Hematopoietic multipotent progenitor cell treated with erythropoietin and hydrocortisone succinate and interleukin-3 and kit ligand, for 17 days (in vitro differentiated cells): ENCODE results near the gene TTBK1.

Experiments used
- DNase-seq: peaks from one replicate; pipeline ENCODE4 v3.0.0-alpha.2; 2015; ENCODE audit warnings: low spot score

TTBK1 gene

DNA sequence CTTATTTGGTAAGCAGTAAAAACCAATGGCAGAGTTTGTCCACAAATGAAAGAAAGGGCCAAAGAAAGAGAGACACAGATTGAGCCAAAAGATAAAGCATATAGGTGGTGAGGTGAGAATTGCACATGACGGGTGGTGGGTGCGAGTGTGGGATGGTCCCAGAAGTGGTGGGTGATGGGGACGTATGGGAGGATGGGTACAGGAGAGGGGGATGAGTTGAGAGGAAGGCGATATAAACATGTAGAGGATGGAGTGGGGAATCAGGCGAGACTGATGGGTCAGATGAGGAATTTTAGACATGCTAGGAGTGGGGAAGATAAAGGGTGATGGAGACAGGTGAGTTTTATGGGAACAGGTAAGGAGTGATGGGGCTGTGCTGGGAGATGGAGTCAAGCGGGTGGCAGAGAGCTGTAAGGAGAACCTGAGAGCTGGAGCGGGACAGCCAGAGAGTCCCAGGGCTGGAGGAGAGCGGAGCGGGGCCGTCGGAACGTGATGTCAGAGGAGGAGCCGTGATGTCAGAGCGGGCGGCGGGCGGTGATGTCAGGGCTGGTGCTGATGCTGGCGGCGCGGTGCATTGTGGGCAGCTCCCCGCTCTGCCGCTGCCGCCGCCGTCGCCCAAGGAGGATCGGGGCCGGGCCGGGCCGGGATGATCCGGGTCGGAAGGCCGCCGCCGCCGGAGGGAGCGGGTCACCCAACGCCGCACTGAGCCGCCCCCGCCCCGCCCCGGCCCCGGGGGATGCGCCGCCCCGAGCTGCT lies at the start of gene TTBK1:
TSS of gene TTBK1 (plus strand) at position 574 of the 756 bp plus-strand sequence. CDS start 3,180 bp downstream, outside the sequence.
- no peak for DNase-seq

DNA sequence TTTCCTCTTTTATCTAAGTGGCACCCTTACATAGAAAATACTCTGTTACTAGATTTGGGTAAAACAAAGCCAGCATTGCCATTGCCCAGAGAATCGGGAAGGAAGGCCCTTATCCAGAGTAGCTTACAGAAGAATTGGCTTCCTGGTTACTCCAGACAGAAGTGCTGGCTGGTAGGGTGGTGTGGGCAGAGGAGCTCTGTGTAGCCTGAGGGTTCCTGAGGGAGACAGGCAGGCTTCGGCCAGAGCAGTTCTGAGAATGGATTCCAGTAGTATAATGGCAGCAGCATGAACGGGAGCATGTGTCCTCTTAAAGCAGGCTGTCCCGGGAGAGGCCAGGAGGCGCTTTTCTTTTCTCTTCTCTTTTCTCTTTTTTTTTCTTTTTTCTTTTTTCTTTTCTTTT lies 49.4 kb upstream of the TTBK1 start:
- DNase-seq: no peak

DNA sequence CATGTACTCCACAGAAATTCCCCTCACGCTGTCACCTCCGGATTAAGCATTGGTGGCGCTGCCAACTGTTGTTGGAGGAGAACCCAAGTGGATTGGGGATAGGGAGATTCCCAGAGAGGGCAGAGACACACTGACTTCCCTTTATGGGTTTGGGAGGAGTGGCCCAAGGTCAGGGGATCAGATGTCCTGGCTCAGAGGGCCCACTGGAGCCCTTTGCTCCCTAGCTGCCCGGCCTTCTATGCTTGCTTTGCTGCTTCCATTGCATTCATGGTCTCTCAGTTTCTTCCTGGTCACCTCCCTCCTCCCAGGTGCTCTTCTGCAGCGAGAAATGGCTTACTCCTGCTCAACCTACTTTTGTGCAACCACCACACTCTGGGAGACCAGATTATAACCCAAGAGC lies 46.9 kb upstream of the TTBK1 start:
- DNase-seq: no peak

DNA sequence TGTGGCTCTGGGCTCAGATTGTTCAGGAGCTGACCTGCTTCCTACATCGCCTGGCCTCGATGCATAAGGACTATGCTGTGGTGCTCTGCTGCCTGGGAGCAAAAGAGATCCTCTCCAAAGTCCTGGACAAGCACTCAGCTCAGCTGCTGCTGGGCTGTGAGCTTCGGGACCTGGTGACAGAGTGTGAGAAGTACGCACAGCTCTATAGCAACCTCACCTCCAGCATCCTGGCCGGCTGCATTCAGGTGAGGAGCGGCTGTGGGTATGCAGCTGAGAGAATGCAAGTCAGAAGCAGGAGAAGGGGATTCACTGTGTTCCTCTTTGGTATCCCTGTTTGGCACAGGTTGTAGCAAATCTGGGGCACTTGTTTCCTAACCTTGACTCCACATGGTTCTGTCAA lies 43.4 kb upstream of the TTBK1 start:
- no peak for DNase-seq

DNA sequence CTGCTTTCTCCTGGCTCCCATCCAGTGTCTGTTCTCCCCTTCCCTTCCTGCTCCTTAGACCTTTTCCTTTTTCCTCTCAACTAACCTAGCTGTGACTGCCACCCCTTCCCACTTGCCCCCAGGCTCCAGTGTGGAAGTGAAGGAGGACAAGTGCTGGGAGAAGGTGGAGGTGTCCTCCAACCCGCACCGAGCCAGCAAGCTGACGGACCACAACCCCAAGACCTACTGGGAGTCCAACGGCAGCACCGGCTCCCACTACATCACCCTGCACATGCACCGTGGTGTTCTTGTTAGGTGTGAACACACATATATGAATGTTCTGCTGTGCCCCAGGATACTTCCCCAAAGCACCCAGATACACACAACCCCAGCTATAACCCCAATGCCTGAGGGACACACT lies 42.7 kb upstream of the TTBK1 start:
- DNase-seq: no peak

DNA sequence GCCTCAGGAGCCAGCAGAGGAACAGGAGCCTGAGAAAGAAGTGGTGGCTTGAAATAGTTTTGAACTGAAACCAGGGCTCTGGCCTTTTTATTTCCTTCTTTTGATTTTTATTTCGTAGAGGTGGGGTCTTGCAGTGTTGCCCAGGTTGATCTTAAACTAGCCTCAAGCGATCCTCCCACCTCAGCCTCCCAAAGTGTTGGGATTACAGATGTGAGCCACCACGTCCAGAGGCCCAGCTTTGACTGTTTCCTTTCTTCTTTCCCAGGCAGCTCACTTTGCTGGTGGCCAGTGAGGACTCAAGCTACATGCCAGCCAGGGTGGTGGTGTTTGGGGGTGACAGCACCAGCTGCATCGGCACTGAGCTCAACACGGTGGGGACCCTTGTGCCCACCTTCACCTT lies 40.8 kb upstream of the TTBK1 start:
- DNase-seq: no peak

DNA sequence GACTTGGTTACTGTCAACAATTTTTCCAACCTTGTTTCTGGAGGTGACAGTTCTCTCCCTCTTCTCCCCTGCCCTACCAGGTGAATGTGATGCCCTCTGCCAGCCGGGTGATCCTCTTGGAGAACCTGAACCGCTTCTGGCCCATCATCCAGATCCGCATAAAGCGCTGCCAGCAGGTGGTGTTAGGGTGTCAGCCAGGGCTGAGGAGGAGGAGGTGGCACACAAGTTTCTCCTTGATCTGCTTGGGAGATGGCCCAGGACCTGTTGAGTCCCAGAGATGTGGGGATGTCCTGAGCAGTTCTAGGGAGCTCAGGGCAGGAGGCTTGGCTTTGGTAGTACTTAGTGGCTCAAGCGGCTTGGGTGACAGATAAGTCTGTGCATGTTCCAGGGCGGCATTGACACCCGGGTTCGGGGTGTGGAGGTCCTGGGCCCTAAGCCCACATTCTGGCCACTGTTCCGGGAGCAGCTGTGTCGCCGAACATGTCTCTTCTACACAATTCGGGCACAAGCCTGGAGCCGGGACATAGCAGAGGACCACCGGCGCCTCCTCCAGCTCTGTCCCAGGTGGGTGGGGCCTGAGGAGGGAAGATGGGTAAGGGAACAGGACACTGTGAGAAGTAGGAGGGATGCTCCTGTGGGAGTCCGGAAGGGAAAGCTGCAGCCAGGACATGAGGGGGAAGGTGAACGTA lies 40.1 kb upstream of the TTBK1 start:
- no peak for DNase-seq

DNA sequence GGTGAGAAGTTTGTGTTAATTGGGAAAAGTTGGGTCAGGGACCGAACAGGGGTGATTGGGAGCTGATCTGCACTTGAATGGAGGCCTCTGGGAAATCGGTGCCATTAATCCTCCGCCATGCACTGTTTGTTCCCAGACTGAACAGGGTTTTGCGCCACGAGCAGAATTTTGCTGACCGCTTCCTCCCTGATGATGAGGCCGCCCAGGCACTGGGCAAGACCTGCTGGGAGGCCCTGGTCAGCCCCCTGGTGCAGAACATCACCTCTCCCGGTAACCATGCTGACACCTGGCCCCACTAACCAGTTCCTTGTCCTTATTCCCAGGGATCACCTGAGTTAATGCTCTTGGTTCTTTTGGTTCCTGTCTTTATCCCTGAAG lies 39.6 kb upstream of the TTBK1 start:
- no peak for DNase-seq

DNA sequence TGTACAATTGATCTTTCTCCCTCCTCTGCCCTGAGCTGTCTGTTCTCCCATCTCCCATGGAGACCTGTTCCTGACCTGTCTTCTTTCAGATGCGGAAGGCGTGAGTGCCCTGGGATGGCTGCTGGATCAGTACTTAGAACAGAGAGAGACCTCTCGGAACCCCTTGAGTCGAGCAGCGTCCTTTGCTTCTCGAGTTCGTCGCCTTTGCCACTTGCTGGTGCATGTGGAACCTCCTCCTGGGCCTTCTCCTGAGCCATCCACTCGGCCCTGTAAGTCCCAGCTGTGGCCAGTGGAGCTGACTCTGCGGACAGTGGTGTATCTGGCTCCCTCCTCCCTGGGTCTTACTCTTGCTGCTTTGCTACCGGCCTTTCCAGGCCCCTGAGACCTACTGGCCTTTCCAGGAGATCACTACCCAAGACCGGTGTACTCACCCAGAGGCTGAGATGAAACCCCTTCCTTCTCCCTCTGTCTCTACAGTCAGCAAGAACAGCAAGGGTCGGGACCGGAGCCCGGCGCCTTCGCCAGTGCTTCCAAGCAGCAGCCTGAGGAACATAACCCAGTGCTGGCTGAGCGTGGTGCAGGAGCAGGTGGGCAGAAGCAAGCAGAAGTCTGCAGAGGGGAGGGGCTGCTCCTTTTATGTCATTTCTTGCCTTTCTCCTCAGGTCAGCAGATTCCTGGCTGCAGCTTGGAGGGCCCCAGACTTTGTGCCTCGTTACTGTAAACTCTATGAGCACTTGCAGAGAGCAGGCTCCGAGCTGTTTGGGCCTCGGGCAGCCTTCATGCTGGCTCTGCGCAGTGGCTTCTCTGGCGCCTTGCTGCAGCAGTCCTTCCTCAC lies 38.8 kb upstream of the TTBK1 start:
- DNase-seq: no peak

DNA sequence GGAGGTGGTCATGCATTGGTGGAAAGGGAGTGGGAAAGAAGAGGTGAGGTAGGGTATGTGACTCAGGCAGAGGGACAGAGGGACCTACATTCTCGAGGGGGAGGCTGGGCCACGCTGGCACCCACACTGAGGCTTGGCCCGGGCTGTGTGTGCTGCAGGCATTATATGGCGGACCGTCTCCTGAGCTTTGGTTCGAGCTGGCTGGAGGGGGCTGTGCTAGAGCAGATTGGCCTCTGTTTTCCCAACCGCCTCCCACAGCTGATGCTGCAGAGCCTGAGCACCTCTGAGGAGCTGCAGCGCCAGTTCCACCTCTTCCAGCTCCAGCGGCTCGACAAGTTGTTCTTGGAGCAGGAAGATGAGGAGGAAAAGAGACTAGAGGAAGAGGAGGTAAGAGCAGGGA lies 37.4 kb upstream of the TTBK1 start:
- no peak for DNase-seq

DNA sequence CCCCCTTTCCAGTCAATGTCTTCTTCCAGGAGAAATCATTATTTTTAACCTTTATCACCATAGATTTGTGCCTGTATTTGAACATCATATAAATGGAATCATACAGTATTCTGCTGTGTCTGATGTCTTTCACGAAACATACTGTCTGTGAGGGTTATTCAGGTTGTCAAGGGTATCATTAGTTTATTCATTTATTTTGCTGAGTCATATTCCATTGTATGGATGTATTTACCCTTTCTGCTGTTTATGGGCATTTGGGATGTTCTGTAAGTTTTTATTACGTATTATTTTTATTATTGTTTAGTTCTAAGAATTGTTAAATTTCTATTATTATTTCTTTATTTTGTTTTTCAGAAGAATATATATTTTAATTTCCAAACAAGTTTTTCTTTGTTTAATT lies 36.0 kb upstream of the TTBK1 start:
- no peak for DNase-seq

DNA sequence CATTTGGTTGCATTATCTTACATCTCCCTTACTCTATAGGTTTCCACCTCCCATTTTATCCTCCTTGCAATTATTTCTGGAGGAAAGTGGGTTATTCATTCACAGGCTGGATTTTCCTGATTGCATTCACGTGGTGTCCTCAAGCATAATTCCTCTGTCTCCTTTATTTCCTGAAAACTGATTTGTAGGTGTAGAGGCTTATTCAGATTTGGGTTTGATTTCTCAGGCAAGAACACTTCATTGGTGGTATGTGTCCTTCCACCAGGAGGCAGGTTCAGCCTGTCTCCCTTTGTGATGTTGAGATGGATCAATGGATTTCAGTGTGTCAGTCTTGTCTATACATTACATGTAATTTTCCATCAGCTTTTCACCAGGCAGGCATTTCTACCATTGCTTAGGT lies 31.3 kb upstream of the TTBK1 start:
- DNase-seq: no peak

DNA sequence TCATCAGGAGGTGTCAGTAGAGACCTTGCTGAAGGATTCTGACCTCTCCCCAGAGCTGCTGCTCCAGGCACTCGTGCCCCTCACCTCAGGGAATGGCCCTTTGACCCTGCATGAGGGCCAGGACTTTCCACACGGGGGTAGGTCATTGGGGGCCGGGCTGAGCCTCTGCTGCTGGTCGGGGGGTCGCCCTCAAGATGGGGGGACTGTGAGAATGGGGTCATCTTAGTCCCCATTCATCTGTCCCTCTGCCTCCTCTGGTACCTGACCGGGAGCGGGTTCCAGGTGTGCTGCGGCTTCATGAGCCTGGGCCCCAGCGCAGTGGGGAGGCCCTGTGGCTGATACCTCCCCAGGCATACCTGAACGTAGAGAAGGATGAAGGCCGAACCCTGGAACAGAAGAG lies 29.9 kb upstream of the TTBK1 start:
- DNase-seq: no peak

DNA sequence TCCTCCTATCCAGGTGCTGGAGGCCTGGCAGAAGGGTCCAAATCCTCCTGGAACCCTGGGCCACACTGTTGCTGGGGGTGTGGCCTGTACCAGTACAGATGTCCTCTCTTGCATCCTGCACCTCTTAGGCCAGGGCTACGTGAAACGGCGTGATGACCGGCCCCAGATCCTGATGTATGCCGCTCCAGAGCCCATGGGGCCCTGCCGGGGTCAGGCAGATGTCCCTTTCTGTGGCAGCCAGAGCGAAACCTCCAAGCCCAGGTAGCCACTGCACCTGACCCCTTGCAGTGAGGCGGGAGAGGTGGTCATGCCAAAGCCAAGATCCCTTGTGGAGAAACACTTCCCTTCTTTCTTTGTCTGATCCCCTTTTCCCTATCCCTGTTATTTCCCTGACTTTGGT lies 28.2 kb upstream of the TTBK1 start:
- DNase-seq: no peak

DNA sequence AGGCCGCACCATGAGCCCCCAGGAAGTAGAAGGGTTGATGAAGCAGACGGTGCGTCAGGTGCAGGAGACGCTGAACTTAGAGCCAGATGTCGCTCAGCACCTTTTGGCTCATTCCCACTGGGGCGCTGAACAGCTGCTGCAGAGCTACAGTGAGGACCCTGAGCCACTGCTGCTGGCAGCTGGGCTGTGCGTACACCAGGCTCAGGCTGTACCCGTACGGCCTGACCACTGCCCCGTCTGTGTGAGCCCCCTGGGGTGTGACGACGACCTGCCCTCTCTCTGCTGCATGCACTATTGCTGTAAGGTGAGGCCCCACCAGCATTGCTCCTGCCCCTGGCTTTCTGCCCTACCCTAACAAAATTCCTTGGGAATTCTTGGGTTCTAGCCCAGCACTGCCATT lies 27.1 kb upstream of the TTBK1 start:
- DNase-seq: no peak

DNA sequence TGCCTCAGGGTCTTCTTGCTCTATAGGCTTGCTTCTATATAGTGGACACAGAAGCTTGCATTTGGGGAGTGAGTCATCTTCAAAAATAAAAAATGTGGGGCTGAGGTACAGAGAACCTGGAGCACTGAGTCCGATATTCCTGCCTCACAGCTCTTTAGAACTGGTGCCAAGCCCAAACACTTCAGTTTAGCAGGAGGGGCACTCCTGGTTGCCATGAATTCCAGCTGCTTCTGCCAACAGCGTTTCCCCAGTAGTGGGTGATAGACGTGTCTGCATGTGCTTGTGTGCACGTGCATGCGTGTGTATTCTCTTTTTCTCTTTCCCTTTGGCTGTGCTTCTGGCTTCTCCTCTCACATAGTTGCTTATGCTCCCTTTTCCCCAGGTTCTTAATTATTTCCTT lies 25.9 kb upstream of the TTBK1 start:
- DNase-seq: no peak

DNA sequence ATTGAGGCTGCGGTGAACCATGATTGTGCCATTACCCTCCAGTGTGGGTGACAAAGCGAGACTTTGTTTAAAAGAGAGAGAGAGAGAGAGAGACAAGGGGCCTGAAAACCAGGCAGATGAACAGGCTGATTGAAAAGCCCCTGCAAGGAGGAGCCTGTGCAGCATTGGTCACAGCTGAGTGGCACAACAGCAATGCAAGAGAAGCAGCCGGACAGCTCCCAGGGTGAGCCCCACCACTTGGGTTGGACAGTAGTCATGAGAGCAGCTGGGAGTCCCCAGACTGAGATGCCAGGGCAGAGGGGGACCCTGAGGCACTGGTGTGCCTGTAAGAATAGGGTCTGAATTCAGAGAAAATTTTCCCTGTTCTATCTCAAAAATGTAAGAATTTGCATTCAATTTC lies 24.2 kb upstream of the TTBK1 start:
- no peak for DNase-seq

DNA sequence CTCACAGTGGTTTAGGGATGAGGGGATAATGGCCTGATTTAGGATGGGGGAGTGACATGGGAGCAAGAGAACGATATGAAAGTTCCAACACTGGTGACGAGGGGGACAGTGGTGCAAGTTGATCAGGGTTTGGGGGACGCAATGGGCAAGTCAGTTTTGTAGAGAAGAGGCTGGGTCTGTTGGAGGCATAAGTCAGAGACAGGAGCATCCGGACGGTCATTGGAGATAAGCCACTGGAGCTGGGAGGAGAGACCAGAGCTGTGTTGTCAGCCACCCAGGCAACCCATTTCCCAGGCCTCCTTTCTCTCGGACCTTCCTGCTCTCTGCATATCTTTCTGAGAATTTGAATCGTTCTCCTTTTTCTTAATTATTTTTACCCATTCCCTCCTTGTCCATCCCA lies 23.5 kb upstream of the TTBK1 start:
- no peak for DNase-seq

DNA sequence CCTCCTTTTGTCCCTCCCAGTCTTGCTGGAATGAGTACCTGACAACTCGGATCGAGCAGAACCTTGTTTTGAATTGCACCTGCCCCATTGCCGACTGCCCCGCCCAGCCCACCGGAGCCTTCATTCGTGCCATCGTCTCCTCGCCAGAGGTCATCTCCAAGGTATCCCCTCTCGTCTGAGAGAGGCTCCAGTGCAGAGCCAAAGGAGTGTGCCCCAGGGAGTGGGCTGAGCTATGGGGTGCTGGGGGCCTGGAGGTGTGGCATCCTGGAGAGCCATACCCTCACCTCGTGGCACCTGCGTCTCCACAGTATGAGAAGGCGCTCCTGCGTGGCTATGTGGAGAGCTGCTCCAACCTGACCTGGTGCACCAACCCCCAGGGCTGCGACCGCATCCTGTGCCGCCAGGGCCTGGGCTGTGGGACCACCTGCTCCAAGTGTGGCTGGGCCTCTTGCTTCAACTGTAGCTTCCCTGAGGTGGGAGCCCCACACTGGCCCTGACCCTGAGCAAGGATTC lies 22.8 kb upstream of the TTBK1 start:
- DNase-seq: no peak

DNA sequence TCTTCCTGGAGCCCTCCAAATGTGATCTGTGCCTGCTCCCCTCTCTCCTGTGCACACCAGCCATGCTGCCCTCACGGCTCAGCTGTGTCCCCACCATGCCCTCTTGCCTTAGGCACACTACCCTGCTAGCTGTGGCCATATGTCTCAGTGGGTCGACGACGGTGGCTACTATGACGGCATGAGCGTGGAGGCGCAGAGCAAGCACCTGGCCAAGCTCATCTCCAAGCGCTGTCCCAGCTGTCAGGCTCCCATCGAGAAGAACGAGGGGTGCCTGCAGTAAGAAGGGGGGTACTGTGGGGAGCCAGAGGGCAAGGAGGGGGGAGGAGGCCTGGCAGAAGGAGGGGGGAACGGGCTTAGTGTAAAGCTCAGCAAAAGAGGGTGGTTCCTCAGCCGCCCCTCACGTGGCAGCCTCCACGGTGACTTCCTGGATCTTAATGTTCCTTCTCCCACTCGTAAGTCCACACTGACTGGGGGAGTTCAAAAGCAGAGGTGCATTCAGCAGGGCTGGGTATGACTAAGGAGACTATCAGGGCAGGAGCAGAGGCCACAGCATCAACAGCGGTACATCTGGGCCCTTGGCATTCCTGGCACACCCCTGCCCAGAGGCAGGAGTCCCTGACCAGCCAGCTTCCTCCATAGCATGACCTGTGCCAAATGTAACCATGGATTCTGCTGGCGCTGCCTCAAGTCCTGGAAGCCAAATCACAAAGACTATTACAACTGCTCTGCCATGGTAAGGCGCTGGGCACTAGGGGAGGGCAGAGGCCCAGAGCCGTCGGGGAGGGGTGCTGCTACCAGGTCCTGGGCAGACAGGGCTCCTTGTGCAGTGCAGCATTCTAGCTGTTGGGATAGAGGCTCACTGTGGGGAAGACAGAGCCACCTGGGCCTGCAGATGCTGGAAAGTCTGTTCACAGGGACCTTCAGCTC lies 22.0 kb upstream of the TTBK1 start:
- DNase-seq: no peak

DNA sequence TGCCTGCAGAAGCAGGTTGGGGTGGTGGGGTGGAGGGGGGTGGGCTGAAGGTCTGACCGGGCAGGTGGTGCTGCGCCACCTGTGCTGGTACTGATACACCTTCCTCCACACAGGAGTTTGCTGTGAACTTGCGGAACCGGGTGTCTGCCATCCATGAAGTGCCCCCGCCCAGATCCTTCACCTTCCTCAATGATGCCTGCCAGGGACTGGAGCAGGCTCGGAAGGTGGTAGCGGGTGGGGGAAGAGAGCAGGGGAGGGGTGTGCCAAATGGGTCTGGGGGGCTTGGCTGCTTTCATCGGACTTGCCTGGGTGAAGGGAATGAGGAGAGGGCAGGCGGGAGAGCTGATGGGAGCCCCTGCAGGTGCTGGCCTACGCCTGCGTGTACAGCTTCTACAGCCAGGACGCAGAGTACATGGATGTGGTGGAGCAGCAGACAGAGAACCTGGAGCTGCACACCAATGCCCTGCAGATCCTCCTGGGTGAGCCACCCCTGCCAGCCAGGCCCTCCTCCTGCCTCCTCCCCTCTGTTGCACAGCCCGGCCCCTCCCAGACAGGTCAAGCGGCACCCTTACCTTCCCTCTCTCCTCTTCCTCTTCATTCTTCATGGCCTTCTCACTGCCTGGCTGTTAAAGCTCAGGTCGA lies 20.7 kb upstream of the TTBK1 start:
- DNase-seq: no peak
